Measurements from ENCODE around the gene PTPN20.
"Not testable (repeated sequence)": the region's sequence is repeated elsewhere in the genome, so short reads cannot be mapped to it uniquely, and the experiment has no call there.

- not testable (repeated sequence) for TF ChIP-seq POLR2A, CTCF, EP300 (IDR thresholded peaks at IDR 0.05)
Observed at GRCh38 chr10:46896762-46897692, 14.2 kb upstream of the PTPN20 start.
